GM04504 (cell line): ENCODE data around the gene MRPL36.

ENCODE experiments used
- DNase-seq: peaks from one replicate; pipeline ENCODE4 v3.0.0-alpha.2; 2012; ENCODE audit warnings: low read depth

The MRPL36 gene

GRCh38 chr5:1764606-1764960 lies 35.1 kb downstream of the MRPL36 start:
- DNase-seq, result no peak

GRCh38 chr5:1763960-1764605 lies 35.6 kb downstream of the MRPL36 start:
- DNase-seq, result no peak

GRCh38 chr5:1763548-1763911 lies 36.1 kb downstream of the MRPL36 start:
- peak; percentile 46 for DNase-seq

DNA sequence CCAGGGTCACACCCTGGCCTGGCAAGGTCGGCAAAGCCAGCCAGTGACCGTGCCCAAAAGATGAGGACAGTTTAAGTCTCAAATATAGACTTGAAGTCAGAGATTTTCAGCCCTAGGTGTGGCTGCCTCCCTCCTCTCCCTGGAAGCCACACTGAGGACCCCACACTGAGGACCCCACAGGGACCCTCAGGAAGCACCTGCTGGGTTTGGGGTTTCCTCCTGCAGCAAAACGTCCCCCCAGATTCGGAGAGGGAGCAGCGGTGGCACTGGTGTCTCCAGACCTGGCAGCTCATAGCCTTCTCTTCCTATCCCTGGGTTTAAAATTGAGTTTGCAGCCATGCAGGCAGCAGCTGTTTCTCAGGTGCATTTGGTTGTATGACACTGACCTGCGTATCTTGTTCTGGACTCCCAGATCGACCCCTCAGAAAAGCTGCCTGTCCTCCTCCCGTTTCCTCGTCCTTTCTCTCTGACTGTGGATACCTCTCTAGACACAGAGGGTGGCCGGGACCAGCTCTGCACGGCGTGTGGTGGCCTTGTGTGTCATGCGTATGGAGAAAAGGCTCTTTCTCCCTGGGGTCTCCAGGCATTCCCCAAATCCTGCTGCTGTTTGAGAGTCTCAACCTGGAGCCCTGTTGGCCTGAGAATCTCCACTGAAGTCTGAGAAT lies 36.6 kb downstream of the MRPL36 start:
- DNase-seq, result no peak

GRCh38 chr5:1762121-1762882 lies 37.3 kb downstream of the MRPL36 start:
- DNase-seq, result no peak

- no peak for DNase-seq
Measured at GRCh38 chr5:1761453-1761755, 38.2 kb downstream of the MRPL36 start.

GRCh38 chr5:1760656-1761452 lies 38.8 kb downstream of the MRPL36 start:
- DNase-seq, result no peak

DNA sequence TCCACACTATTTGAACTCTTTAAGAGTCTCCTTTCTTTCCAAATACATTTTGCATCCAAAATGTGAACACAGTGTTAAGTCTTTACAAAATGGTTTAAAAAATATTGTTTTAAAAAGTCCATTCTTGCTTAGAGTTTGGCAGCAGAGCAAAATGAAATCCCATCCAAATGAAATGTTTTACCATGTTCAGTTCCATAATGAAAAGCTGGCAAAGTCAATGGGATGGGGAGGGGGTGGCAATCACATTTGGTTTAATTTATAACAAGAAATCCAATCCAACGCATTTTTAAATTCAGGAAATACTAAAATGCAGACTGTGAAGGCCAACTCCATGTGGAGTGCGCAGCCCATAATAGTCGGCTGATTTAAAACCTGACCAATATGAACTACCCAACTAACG lies 39.4 kb downstream of the MRPL36 start:
- DNase-seq, result no peak

DNA sequence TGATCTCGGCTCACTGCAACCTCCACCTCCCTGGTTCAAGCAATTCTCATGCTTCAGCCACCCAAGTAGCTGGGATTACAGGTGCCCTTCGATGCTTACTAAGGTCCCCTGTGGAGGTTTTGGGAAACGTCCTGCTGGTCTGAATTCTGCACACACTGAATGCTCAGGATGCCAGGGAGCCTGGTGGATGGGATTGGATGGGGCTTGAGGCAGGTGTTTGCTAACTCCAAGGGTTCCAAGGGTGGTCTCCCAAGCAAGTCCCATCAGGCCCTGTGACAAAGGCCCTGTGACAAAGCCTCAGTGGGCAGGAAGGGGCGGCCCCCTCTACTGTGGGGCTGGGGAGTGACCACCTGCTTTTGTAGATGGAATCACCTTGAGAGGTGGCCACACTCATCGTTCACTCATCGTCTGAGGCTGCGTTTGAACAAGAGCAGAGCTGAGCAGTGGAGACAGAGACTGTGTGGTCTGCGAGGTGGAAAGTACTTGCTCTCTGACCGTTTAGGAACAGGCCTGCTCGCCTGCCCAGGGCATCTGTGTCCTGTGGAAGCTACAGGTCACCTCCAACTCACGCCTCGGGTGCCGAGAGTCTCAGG lies 40.2 kb downstream of the MRPL36 start:
- no peak for DNase-seq

GRCh38 chr5:1758574-1758973 lies 41.1 kb downstream of the MRPL36 start:
- no peak for DNase-seq

- no peak for DNase-seq
Measured at GRCh38 chr5:1757511-1757910, 42.1 kb downstream of the MRPL36 start.

DNA sequence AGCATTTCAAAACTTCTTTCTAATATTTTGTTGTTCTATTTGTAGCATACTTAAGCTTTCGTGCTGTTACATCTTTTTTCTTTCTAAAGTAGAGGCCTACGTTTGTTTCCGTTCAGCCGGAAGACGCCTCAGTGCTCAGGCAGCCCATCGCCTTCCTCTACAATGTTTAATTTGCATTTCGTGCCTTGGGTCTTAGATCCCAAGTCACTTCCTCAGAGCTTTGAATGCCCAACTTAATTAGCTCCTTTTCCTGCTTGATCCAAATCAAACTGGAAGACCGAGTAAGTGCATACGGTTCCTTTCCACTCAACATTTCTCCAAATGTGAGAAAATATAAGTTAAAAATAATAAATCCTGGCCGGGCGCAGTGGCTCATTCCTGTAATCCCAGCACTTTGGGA lies 43.2 kb downstream of the MRPL36 start:
- DNase-seq, result no peak

DNA sequence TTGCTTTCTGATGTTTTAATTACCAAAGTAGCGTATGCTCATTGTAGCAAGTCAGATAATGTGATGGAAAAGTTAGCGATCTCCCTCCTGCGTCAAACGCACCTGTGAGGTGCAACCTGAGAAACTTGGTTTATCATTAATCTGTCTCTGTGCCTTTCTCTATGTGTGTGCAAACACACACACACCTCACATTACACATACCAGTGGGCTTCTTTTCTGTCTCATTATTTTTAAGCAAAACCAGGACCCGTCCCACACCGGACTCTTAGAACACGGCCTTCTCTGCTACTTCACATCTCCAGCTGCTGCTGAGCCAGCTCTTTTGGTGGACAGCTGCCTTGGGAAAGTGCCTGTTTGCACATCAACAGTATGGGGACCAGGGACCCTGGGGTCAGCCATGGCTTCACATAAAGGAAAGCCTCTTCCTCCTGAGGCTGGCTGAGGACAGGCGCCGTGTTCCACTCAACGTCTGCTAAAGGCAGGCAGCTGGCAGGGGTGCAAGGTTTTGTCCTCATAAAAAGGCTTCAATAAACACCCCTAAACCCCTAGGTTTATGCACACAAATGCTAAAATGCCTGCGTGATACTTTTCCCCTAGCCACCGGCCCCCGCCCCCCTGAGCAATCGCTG lies 44.2 kb downstream of the MRPL36 start:
- no peak for DNase-seq

DNA sequence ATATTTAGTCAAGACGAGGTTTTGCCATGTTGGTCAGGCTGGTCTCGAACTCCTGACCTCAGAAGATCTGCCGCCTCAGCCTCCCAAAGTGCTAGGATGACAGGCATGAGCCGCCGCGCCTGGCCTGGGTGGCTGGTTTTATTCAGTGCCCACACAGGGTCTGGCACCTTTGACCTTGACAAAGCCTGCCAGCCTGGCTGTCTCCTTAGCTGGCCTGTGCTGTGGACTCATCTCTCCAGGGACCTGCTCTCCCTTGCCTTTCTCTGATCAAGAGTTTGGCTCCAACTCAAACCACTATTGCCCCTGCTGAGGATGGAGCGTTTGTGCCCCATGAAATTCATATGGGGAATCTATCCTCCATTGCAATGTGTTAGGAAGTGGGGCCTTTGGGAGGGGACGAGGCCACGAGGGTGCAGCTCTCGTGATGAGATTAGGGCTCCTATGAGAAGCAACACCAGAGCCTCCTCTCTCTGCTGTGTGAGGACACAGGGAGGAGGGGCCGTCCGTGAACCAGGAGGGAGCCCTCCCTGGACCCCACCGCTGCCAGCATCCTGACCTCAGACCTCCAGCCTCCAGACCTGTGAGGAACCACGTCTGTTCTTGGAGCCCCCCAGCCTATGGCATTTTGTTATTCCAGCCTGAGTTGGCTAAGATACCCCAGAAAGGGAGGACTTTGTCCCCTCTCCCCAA lies 45.0 kb downstream of the MRPL36 start:
- no peak for DNase-seq

DNA sequence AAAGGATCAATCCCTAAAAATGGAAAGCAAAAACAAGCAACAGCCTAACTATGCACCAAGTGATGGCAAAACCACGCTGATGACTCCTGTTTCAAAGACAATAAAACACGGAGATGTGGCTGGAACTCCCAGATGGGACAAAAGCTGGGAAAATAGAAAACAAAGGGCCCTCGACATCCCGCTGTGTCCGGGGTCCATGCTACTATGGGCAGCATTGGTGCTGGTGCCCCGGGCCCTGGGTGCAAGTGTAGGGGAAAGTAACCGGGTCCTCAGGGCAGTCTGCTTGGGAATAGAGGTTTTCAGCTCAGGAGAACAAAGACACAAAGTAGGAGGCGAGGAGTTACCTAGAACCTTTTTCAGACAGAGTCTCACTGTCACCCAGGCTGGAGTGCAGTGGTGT lies 46.1 kb downstream of the MRPL36 start:
- no peak for DNase-seq

DNA sequence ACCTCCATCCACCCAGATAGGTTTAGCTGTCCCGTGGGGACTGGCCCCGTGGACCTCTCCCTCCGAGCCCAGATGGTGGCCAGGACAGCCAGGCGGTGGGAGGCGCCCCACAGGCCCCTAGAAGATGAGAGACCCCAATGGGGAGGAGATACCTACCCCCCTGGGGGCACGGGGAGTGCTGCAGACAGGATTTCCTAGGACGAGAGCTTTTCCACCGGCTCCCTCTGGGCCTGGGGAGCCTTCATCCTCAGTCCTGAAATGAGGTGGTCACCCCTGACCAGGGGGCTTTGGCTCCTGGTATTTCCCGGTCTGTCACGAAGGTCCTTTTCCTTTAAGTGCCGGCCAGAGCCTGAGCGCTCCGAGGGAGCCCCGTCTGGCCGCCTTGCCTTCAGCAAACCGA lies 46.8 kb downstream of the MRPL36 start:
- DNase-seq, result no peak

- DNase-seq, result no peak
Measured at GRCh38 chr5:1751864-1752822, 47.5 kb downstream of the MRPL36 start.

GRCh38 chr5:1751026-1751863 lies 48.4 kb downstream of the MRPL36 start:
- no peak for DNase-seq

GRCh38 chr5:1750469-1750868 lies 49.2 kb downstream of the MRPL36 start:
- DNase-seq, result no peak
